GM19023 (cell line): ENCODE data around the gene DCHS2.
"Not testable (repeated sequence)": the region's sequence is repeated elsewhere in the genome, so short reads cannot be mapped to it uniquely, and the experiment has no call there.

Experiments
- ATAC-seq: cut with Tn5 transposase; IDR thresholded peaks from one replicate; pipeline ENCODE4 v1.9.1; 2021; ENCODE audit warnings: mild to moderate bottlenecking, moderate library complexity; ENCODE audit not compliant: unreplicated experiment

Gene DCHS2

DNA sequence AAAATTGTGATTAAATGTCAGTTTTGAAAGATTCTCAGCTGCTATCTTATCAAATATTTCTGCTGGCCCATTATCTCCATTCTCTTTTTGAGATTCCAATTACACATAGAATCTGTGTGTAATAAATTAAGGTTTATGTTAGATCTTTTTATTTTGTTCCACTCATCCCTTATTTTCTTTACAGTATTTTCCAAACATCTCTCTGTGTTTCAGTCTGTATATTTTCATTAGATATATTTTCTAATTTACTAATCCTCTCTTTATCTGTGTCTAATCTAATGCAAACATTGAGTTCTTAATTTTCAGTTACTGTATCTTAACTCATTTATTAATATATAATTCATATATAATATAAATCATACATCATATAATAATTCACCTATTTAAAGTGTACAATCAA, 268.7 kb downstream of the DCHS2 start:
- no peak for ATAC-seq

DNA sequence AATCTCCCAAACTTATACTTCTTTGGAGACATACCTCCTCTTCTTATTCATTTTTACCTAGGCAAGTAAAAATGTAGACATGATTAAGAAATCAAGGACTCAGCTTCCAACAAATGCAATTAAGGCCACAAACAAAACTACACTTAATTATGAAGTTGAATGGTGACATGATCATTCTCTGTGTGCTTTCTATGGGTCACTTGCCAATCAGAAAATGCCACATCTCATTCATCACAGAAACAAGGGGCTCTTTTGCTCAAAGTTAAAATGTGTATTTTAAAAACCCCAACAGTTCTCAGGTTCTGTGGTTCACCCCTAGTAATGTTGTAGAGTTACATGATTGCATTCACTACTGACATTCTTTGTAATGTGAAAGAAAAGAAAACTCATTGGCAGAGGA, 273.5 kb downstream of the DCHS2 start:
- no peak for ATAC-seq

- not testable (repeated sequence) for ATAC-seq
These were observed 274.2 kb downstream of the DCHS2 start for GRCh38 chr4:154217384-154217783.

DNA sequence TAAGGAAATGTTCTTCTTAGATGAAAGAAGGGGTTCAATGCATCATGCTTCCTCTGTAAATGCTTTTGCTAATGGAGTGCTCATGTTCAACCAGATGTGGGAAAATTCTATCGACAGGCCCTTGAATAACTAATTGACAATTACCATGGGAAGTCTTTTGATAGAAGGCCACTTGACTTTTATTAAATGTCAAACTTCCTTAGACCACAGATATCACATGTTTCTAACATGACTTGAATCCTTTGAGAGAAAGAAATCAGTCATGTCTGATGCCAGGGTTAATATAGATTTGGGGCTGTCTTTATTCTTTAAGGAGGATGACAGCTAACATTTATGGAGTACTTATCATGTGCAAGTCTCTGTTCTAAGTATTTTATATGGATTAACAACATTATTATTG, 280.1 kb downstream of the DCHS2 start:
- no peak for ATAC-seq

DNA sequence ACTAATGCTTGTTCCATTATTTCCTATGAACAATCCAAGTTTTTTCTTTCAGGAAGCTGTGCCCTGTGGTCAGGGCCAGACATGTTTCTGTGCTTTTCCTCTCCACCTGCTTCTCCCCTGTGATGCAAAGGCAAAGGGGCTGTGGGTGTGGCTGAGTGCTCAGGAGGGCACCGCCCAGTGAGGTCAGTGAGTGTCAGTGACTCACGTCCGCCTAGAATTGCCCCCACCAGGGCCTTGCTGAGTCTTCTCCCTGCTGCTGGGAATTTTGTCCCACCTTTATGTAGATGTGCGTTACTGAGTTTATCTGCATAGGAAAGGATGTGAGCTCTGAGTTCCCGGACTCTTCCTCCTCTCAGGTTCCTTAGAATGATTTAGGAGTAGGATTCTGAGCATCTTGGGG, 283.2 kb downstream of the DCHS2 start:
- no peak for ATAC-seq

DNA sequence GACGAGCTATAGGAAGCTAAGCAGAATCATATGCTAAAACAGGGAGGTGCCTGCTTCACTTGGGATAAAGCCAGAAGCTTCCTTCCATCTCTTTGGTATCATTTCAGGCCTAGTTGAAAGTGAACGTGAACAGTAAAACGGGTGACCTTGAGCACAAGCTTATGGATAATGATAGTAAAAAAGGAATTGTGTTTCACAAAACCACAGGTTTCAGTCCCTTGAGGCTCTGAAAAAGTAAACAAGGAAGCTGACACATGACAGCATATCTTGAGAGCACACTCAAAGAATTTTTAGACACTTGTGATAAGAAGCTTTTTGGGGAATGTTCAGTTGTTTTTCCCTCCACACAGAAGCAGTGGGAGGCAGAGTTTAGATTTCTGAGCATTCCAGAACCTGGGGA, 286.1 kb downstream of the DCHS2 start:
- no peak for ATAC-seq

- ATAC-seq, result no peak
These were observed 296.9 kb downstream of the DCHS2 start for GRCh38 chr4:154194649-154195048.

DNA sequence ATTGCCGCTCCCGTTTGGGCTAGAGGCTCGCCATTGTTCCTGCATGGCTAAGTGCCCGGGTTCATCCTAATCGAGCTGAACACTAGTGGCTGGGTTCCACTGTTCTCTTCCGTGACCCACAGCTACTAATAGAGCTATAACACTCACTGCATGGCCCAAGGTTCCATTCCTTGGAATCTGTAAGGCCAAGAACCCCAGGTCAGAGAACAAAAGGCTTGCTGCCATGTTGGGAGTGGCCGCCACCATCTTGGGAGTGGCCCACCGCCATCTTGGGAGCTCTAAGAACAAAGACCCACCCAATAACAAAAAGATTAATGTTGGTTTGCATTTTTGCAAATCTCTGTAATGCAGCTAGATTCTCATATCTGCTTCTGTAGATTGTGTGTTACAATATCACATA, 299.0 kb downstream of the DCHS2 start:
- no peak for ATAC-seq

DNA sequence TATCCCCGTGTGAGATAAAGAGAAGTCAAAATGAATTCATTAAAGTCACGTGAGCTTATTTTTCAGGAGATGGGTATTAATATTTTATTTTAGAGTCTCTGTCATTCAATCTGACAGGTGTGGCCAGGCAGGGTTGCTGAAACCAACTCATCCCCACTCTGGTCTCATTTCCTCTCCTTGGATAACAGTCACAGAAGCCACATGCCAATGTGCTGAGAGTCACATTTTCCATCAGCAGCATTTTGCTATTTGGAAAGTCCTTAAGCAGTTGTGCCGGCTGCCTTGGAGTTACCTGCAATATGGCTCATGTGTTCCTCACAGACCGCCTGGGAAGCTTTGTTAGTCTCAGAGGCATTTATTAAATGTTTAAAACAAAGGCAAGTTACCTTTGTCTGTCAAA, 302.3 kb downstream of the DCHS2 start:
- ATAC-seq, result no peak

GRCh38 chr4:154186888-154187287, 304.7 kb downstream of the DCHS2 start:
- ATAC-seq, result no peak

DNA sequence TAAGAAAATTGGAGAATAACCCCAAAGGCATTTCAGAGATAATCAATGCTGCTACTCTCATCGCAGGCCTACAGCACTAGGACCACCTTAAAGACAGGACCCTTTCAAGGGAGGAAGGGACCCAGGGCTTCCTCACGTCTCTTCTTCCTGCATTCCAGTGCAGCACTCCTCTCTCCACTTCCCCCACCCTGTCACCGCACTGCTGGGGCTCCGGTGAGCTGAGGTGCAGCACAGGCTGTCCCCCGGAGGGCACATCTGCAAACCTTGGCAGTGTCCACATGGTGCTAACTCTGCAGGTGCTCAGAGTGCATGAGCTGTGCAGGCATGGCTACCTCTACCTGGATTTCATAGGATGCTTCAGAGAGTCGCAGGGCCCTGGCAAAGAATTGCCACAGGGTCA, 305.6 kb downstream of the DCHS2 start:
- no peak for ATAC-seq

- ATAC-seq, result no peak
These were observed 307.4 kb downstream of the DCHS2 start for GRCh38 chr4:154184238-154184637.

DNA sequence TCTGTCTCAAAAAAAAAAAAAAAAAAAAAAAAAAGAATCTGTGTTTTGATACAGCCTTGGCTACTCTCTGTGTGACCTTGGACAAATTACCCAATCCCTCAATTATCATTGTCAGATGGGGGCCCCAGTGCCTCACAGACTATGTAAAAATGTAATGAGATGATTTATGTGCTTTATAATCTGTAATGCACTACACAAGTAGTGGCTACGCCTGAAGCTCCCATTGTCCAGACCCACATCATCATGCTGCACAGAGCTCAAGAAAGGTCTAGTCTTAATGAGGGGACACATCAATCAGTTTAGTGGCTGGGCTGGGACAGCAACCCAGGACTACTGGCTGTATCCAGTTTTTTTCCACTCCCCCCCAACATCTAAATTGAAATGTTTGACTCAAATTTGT, 308.3 kb downstream of the DCHS2 start:
- ATAC-seq, result no peak
